ENCODE results near the gene NUP98. TPM values are rescaled to one million over a fixed set of nuclear protein-coding genes. Genes with fewer than 3 reads are reported as not detected.

NUP98 gene
- total RNA-seq, 1 experiment from 2014 or later = 98.4 TPM

- Histone ChIP-seq H4K20me1 (ENCODE audit: insufficient read depth) (no peaks in the 10 kb centered on the region; the same call in 1 of the 2 replicates), H3K36me3 (ENCODE audit: control insufficient read depth in 1 of 2, insufficient read depth in 2 of 2, low read length in 2 of 2) (peaks cover 51 to 73% of the 10 kb centered on the region in 2 experiments), H3K4me3 (replicated peaks in 1 of 2; ENCODE audit: low read depth in 1 of 2, low read length in 2 of 2) (no peak overlapping the region), H2AFZ (ENCODE audit: low read depth, low read length, poor library complexity, severe bottlenecking) (no peak overlapping the region), H3K79me2 (ENCODE audit: insufficient read depth, low read length) (peaks cover 29% of the 10 kb centered on the region), H3K27ac (ENCODE audit: low read depth, low read length) (no peak overlapping the region), H3K4me2 (ENCODE audit: low read length) (no peak overlapping the region), H3K4me1 (ENCODE audit: control insufficient read depth in 1 of 2, insufficient read depth in 2 of 2, low read length in 2 of 2) (no peaks in the 10 kb centered on the region), H3K9me2 (ENCODE audit: insufficient read depth) (no peaks in the 10 kb centered on the region), H3K9me3 (ENCODE audit: control insufficient read depth in 1 of 2, insufficient read depth in 1 of 2, low read depth in 1 of 2, low read length in 2 of 2) (no peaks in the 10 kb centered on the region), H3K9ac (ENCODE audit: low read length) (no peak overlapping the region), H3K27me3 (ENCODE audit: insufficient read depth, low read length) (no peaks in the 10 kb centered on the region)
- TF ChIP-seq ATF3 (IDR thresholded peaks at IDR 0.05) (no peak), SIN3A (IDR thresholded peaks at IDR 0.05; ENCODE audit: low read depth) (no peak), SRF (IDR thresholded peaks at IDR 0.05; ENCODE audit: low read depth) (no peak), JUND (IDR thresholded peaks at IDR 0.05) (no peak), ZNF274 (IDR thresholded peaks at IDR 0.05; ENCODE audit: low read depth, low read length) (no peak), YY1 (IDR thresholded peaks at IDR 0.05; ENCODE audit: extremely low read depth, insufficient replicate concordance, low read depth, low read length) (no peak)
- POLR2A ChIA-PET = no interaction called here
- DNase-seq (ENCODE audit: low read depth, low spot score) = no peak
- no TSS peak for BruUV-seq (replicated peaks)
- ATAC-seq = no peak
- RAD21 ChIA-PET (ENCODE audit: low non-redundant PET in 1 of 2, low total read pairs in 2 of 2, uncharacterized antibody in 2 of 2, unreplicated experiment in 2 of 2) = no interaction called here
- intact Hi-C loops (cut with micrococcal nuclease) = no loop called here
- CTCF ChIA-PET = no interaction called here
Measured at GRCh38 chr11:3722100-3722499, 75.3 kb downstream of the NUP98 start.

- H3K36me3 ChIP-seq (ENCODE audit: control insufficient read depth in 1 of 2, insufficient read depth in 2 of 2, low read length in 2 of 2) = peaks cover 49 to 75% of the 10 kb centered on the region in 2 experiments
- DNase-seq (ENCODE audit: low read depth, low spot score) (no peak), ATAC-seq (no peak)
- intact Hi-C loops (cut with micrococcal nuclease) = no loop called here
- H4K20me1 ChIP-seq (ENCODE audit: insufficient read depth) = no peaks in the 10 kb centered on the region; the same call in 1 of the 2 replicates
- ChIA-PET RAD21 (ENCODE audit: low non-redundant PET in 1 of 2, low total read pairs in 2 of 2, uncharacterized antibody in 2 of 2, unreplicated experiment in 2 of 2) (no interaction called here), POLR2A (no interaction called here), CTCF (no interaction called here)
- H3K27me3 ChIP-seq (ENCODE audit: insufficient read depth, low read length) = no peaks in the 10 kb centered on the region
- H3K9me2 ChIP-seq (ENCODE audit: insufficient read depth) = no peaks in the 10 kb centered on the region
- no peaks in the 10 kb centered on the region for H3K9me3 ChIP-seq (ENCODE audit: control insufficient read depth in 1 of 2, insufficient read depth in 1 of 2, low read depth in 1 of 2, low read length in 2 of 2)
- no TSS peak for BruUV-seq (replicated peaks)
- peaks cover 18% of the 10 kb centered on the region for H3K79me2 ChIP-seq (ENCODE audit: insufficient read depth, low read length)
- no peak overlapping the region for H3K27ac ChIP-seq (ENCODE audit: low read depth, low read length)
- H3K4me2 ChIP-seq (ENCODE audit: low read length) = no peak overlapping the region
- no peak overlapping the region for H3K9ac ChIP-seq (ENCODE audit: low read length)
- TF ChIP-seq REST (IDR thresholded peaks at IDR 0.05; ENCODE audit: low read depth) (no peak), EZH2 (IDR thresholded peaks at IDR 0.05) (no peak), CEBPB (IDR thresholded peaks at IDR 0.05; ENCODE audit: low read depth) (no peak), EGR1 (IDR thresholded peaks at IDR 0.05; ENCODE audit: low read depth) (no peak), ZNF274 (IDR thresholded peaks at IDR 0.05; ENCODE audit: low read depth, low read length) (no peak), CTCF (IDR thresholded peaks at IDR 0.05 in 2 of 3, conservative IDR thresholded peaks at IDR 0.05 in 1 of 3; ENCODE audit: borderline replicate concordance in 1 of 3, insufficient read depth in 1 of 3, low read depth in 2 of 3, low read length in 2 of 3) (no peak), EZH2phosphoT487 (IDR thresholded peaks at IDR 0.05; ENCODE audit: borderline replicate concordance) (no peak), CBX3 (IDR thresholded peaks at IDR 0.05; ENCODE audit: low read depth) (no peak), TCF7L2 (IDR thresholded peaks at IDR 0.05; ENCODE audit: borderline replicate concordance, extremely low read depth, insufficient read depth, insufficient read length) (no peak), FOSL1 (IDR thresholded peaks at IDR 0.05; ENCODE audit: low read depth) (no peak)
- H2AFZ ChIP-seq (ENCODE audit: low read depth, low read length, poor library complexity, severe bottlenecking) = no peak overlapping the region
- H3K4me3 ChIP-seq (replicated peaks in 1 of 2; ENCODE audit: low read depth in 1 of 2, low read length in 2 of 2) = no peak overlapping the region
- no peaks in the 10 kb centered on the region for H3K4me1 ChIP-seq (ENCODE audit: control insufficient read depth in 1 of 2, insufficient read depth in 2 of 2, low read length in 2 of 2)
Measured at GRCh38 chr11:3720997-3721396, 76.4 kb downstream of the NUP98 start.

All from HCT116 (cell line).